Kidney (tissue), 22 donors: ENCODE measurements around the gene METTL25B. TPM values are rescaled to one million over a fixed set of nuclear protein-coding genes. Genes with fewer than 3 reads are reported as not detected.

Experiments used
- DNase-seq, 5 donors: peaks; one replicate each; pipeline ENCODE4 v3.0.0-alpha.2; 2013 to 2020
- FAIRE-seq: peaks from 2 replicates; lab custom pipeline; 2012; peaks lifted over from hg19 to GRCh38; lab: Jason Lieb, UNC
- H3K27ac ChIP-seq, 2 donors: one replicate each; pipeline ENCODE4 v1.7.0; 2013; ENCODE audit warnings: low read depth in 2 of 2, low read length in 2 of 2, inconsistent platforms in 1 of 2
- H3K27me3 ChIP-seq: one replicate; pipeline ENCODE4 v1.7.1; 2013; ENCODE audit warnings: low read length, inconsistent platforms; ENCODE audit not compliant: control insufficient read depth, insufficient read depth
- H3K36me3 ChIP-seq, 3 donors: one replicate each; pipeline versions ENCODE4 v1.7.0 to v1.7.1; 2013; ENCODE audit warnings: low read length in 3 of 3, control low read depth in 1 of 3, inconsistent platforms in 1 of 3; ENCODE audit not compliant: insufficient read depth in 3 of 3, control insufficient read depth in 2 of 3
- H3K4me1 ChIP-seq, 3 donors: one replicate each; pipeline versions ENCODE4 v1.7.0 to v1.7.1; 2013; ENCODE audit warnings: low read length in 3 of 3, inconsistent platforms in 1 of 3, low read depth in 1 of 3; ENCODE audit not compliant: control insufficient read depth in 2 of 3, insufficient read depth in 2 of 3
- H3K4me3 ChIP-seq, 3 donors: one replicate each; pipeline versions ENCODE4 v1.7.0 to v1.8.1; 2013; ENCODE audit warnings: low read length in 3 of 3, control low read depth in 1 of 3, inconsistent platforms in 1 of 3
- H3K9ac ChIP-seq, 3 donors: one replicate each; pipeline versions ENCODE4 v1.7.0 to v1.7.1; 2013; ENCODE audit warnings: low read length in 3 of 3, control low read depth in 1 of 3, inconsistent platforms in 1 of 3
- H3K9me3 ChIP-seq, 3 donors: one replicate each; pipeline versions ENCODE4 v1.7.0 to v1.7.1; 2013; ENCODE audit warnings: low read length in 3 of 3, control low read depth in 1 of 3, inconsistent platforms in 1 of 3; ENCODE audit not compliant: control insufficient read depth in 2 of 3, insufficient read depth in 1 of 3
- intact Hi-C: fragments of 100-400 bp; cut with DNase I; formaldehyde crosslinking; loops from one replicate; pipeline ENCODE4 v1.11.1; 2022
- long read RNA-seq, 10 donors: library from polyadenylated mRNA in 1 of 10; unstranded in 1 of 10; transcript quantifications; one replicate each; pipeline ENCODE4 v2.0.0 and lab custom pipeline, GENCODE V29; 2021 to 2026
- polyA plus RNA-seq: library from polyadenylated mRNA; stranded (reverse); fragments of 350-450 nt; fragmentation: Illumina TruSeq; extraction: RNeasy Lipid Tissue Mini Kit (QIAGEN cat#74804); gene quantifications from one replicate; pipeline ENCODE4 v1.2.3, GENCODE V29; 2014; ENCODE audit warnings: low read depth, low replicate concordance; ENCODE audit not compliant: insufficient read depth
- total RNA-seq: library from RNA; stranded (reverse); fragmentation: NEBNext Ultra II Directional; extraction: Animal tissue kit (Norgen Biotek cat#: 25700); gene quantifications from one replicate; pipeline ENCODE4 v1.2.1, GENCODE V29; 2021
- TF ChIP-seq, protein P1 (sequence below): IDR thresholded peaks from 3 replicates; pipeline ENCODE4 v1.5.1; 2012; ENCODE audit warnings: mild to moderate bottlenecking, moderate library complexity, borderline replicate concordance; ENCODE audit not compliant: insufficient read depth; ENCODE audit errors: extremely low read depth
- donor health status: control.
- donor health status: control.
- donor health status: control.
- donor health status: control.
- donor health status: control.
- donor health status: DM: yes; HTN: yes; CAD: no.
- donor health status: Normal renal cell carcinoma (clear cell type).

Gene METTL25B
- total RNA-seq: 35.2 TPM
- polyA plus RNA-seq: 29.4 TPM
- long read RNA-seq, donor 1, partial matches to known transcripts: 0 of 3 reads
- long read RNA-seq, donor 1, other reads (novel, unspliced or antisense): 0 of 3 reads
- long read RNA-seq, donor 2, partial matches to known transcripts: 0 of 4 reads
- long read RNA-seq, donor 2, other reads (novel, unspliced or antisense): 0 of 4 reads
- long read RNA-seq, donor 3, partial matches to known transcripts: 80 of 167 reads
- long read RNA-seq, donor 3, other reads (novel, unspliced or antisense): 83 of 167 reads
- long read RNA-seq, donor 4, partial matches to known transcripts: 9 of 13 reads
- long read RNA-seq, donor 4, other reads (novel, unspliced or antisense): 0 of 13 reads
- long read RNA-seq, donor 5: 0 reads
- long read RNA-seq, donor 6, partial matches to known transcripts: 0 of 2 reads
- long read RNA-seq, donor 6, other reads (novel, unspliced or antisense): 0 of 2 reads
- long read RNA-seq, donor 7, partial matches to known transcripts: 3 of 25 reads
- long read RNA-seq, donor 7, other reads (novel, unspliced or antisense): 17 of 25 reads
- long read RNA-seq, donor 8, partial matches to known transcripts: 76 of 110 reads
- long read RNA-seq, donor 8, other reads (novel, unspliced or antisense): 32 of 110 reads
- long read RNA-seq, donor 9, partial matches to known transcripts: 0 of 2 reads
- long read RNA-seq, donor 9, other reads (novel, unspliced or antisense): 0 of 2 reads
- long read RNA-seq, donor 10, partial matches to known transcripts: 205 of 319 reads
- long read RNA-seq, donor 10, other reads (novel, unspliced or antisense): 112 of 319 reads

DNA sequence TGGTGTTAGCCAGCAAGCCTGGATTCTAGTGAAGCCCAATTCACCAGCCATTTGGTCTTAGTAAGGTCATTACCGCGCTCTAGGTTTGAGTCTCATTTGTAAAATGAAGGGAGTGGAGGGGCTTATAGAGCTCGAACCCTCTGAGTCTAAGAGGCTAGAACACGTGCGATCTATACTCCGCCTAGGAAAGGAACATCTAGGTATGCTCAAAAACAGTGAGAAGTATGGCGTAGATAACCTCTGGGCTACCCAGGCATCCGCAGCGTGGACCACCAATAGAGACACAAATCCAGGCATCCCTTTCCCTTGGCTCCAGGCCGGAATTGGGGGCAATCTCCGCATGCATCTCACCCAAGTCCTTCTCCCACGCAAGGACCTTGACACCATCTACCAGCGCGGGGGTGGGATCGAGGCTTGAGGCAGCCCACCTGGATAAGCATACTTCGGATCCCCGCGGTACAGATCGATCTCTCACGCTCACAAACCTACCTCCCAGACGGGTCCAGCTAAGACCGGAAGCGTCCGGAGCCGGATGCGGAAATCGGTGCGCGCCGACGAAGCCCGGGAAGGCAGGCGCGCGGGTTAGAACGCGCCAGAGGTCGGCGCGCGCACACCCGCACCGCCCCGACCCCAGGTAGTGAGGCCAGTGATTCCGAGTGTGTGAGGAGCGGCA is at the start of gene METTL25B:
Gene METTL25B, plus strand, starts transcription at position 544 of the 673 bp plus-strand sequence. CDS start 636 bp downstream, outside the sequence.
- H3K9ac ChIP-seq: peak within 1 kb of the TSS; percentile 92 to 98 (median 97)
- TF ChIP-seq, protein P1, sequence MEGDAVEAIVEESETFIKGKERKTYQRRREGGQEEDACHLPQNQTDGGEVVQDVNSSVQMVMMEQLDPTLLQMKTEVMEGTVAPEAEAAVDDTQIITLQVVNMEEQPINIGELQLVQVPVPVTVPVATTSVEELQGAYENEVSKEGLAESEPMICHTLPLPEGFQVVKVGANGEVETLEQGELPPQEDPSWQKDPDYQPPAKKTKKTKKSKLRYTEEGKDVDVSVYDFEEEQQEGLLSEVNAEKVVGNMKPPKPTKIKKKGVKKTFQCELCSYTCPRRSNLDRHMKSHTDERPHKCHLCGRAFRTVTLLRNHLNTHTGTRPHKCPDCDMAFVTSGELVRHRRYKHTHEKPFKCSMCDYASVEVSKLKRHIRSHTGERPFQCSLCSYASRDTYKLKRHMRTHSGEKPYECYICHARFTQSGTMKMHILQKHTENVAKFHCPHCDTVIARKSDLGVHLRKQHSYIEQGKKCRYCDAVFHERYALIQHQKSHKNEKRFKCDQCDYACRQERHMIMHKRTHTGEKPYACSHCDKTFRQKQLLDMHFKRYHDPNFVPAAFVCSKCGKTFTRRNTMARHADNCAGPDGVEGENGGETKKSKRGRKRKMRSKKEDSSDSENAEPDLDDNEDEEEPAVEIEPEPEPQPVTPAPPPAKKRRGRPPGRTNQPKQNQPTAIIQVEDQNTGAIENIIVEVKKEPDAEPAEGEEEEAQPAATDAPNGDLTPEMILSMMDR: no peak
- FAIRE-seq (no peak), DNase-seq (peak in 4 of 5 donors; percentile 83 to 94 (median 90))
- peaks cover 9 to 29% (median 22%) of the 10 kb centered on the region in 3 donors for H3K4me1 ChIP-seq
- peaks cover 0 to 18% (median 7%) of the 10 kb centered on the region in 3 donors for H3K36me3 ChIP-seq
- intact Hi-C loops: no loop called here
- peak within 1 kb of the TSS; percentile 90 to 100 (median 96) for H3K4me3 ChIP-seq
- H3K27ac ChIP-seq: peak within 1 kb of the TSS; percentile 93 to 94
- no peaks in the 10 kb centered on the region for H3K9me3 ChIP-seq
- H3K27me3 ChIP-seq: no peaks in the 10 kb centered on the region

DNA sequence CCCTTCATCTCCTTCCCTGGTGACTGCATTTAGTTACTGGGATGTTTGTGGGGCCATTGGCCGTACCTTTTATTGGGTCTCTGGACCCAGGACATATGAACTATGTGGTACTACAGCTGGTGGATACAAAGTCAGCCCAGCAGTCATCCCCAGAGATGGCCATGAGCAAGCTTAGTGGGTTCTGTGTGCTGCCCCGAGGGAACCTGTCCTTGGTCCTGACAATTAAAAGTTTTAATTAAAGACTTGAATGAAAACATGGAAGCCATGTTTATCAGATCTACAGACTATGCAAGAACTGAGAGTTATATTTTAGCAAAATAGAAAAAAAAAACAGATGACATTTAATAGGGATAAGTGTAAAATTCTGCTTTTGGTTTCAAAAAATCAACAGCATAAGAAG is 48.2 kb upstream of the METTL25B start:
- no peak overlapping the region for H3K27ac ChIP-seq
- H3K36me3 ChIP-seq: no peaks in the 10 kb centered on the region
- H3K4me3 ChIP-seq: no peak overlapping the region
- peaks cover 10% of the 10 kb centered on the region for H3K27me3 ChIP-seq
- intact Hi-C loops: no loop called here
- DNase-seq (no peak), FAIRE-seq (no peak)
- H3K9me3 ChIP-seq: no peaks in the 10 kb centered on the region
- H3K4me1 ChIP-seq: peaks cover 3 to 8% (median 6%) of the 10 kb centered on the region in 3 donors
- TF ChIP-seq, protein P1: no peak
- no peak overlapping the region for H3K9ac ChIP-seq

DNA sequence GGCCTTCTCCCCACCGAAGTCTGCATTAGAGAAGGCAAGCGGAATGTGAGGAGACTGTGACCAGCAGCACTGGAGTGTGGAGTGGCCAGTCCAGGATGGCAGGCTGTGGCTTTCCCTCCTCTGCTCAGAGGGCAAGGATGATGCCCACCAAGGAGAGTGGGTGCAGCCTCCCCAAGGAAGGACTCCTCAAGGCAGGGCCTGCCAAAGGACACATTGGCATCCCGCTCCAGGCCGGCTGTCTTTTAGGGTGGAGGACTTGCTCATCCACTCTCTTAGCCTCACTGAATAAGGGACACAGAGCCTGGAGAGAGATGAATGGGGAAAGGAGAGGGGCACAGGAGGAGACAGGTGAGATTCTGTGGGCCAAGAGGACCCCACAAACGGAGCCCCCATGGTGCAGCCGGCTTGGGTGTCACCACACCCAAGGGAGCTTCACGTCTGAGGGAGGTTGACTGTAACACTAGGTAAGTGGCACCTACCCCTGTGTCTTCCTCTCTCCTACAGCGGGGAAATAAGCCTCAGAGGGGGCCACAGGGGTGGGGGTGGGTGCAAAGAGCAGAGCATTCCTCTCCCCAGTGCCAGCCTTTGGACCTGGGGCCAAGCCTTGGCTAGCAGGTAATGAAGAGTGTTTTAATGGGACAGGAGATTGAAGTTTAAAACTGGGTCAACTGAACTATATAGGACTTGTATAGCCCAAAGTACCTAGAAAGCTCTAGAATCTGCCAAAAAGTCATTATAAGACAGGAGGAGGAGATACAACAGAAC is 46.9 kb upstream of the METTL25B start:
- Histone ChIP-seq H3K9me3 (no peaks in the 10 kb centered on the region), H3K36me3 (no peaks in the 10 kb centered on the region), H3K27ac (no peak overlapping the region), H3K4me3 (no peak overlapping the region), H3K9ac (no peak overlapping the region), H3K27me3 (peaks cover 10% of the 10 kb centered on the region), H3K4me1 (peaks cover 3 to 7% (median 6%) of the 10 kb centered on the region in 3 donors)
- no peak for DNase-seq
- intact Hi-C loops: no loop called here
- TF ChIP-seq, protein P1: no peak
- FAIRE-seq: no peak
